CD4-positive, alpha-beta T cell treated with Interleukin-1 beta for 1 hour (primary cell): ENCODE data around the gene ARMC6.
"Not testable (repeated sequence)": the region's sequence is repeated elsewhere in the genome, so short reads cannot be mapped to it uniquely, and the experiment has no call there.

ENCODE experiments used
- DNase-seq, 2 donors: peaks; one replicate each; pipeline ENCODE4 v3.0.0-alpha.2; 2020 to 2022

The ARMC6 gene

GRCh38 chr19:19023376-19023775 lies 10.0 kb upstream of the ARMC6 start:
- not testable (repeated sequence) for DNase-seq

- no peak for DNase-seq
Measured at GRCh38 chr19:19025861-19026260, 7.5 kb upstream of the ARMC6 start.

- no peak for DNase-seq
Measured at GRCh38 chr19:19026299-19026971, 7.0 kb upstream of the ARMC6 start.

- DNase-seq = no peak
Measured at GRCh38 chr19:19027228-19027627, 6.2 kb upstream of the ARMC6 start.

GRCh38 chr19:19028526-19028925 lies 4.9 kb upstream of the ARMC6 start:
- no peak for DNase-seq

- DNase-seq = no peak
Measured at GRCh38 chr19:19031891-19032290, 1.5 kb upstream of the ARMC6 start.

GRCh38 chr19:19032420-19033175 lies 805 bp upstream of the ARMC6 start:
- peak; percentile 73 to 81 for DNase-seq

- no peak for DNase-seq
Measured at GRCh38 chr19:19033176-19033425, 302 bp upstream of the ARMC6 start.

- DNase-seq = peak; percentile 72 to 74
Measured at GRCh38 chr19:19034204-19034624, 811 bp downstream of the ARMC6 start.

GRCh38 chr19:19039901-19040300 lies 6.5 kb downstream of the ARMC6 start:
- DNase-seq = peak; percentile 37 to 50

- no peak for DNase-seq
Measured at GRCh38 chr19:19040417-19040816, 7.0 kb downstream of the ARMC6 start.

- no peak for DNase-seq
Measured at GRCh38 chr19:19042732-19043280, 9.4 kb downstream of the ARMC6 start.

GRCh38 chr19:19043481-19043880 lies 10.1 kb downstream of the ARMC6 start:
- no peak for DNase-seq

GRCh38 chr19:19043881-19044280 lies 10.5 kb downstream of the ARMC6 start:
- no peak for DNase-seq

- no peak for DNase-seq
Measured at GRCh38 chr19:19049406-19049805, 16.0 kb downstream of the ARMC6 start.

- no peak for DNase-seq
Measured at GRCh38 chr19:19050104-19050503, 16.7 kb downstream of the ARMC6 start.

GRCh38 chr19:19050731-19051130 lies 17.3 kb downstream of the ARMC6 start:
- no peak for DNase-seq

GRCh38 chr19:19051478-19052213 lies 18.2 kb downstream of the ARMC6 start:
- no peak for DNase-seq

GRCh38 chr19:19052921-19053320 lies 19.5 kb downstream of the ARMC6 start:
- no peak for DNase-seq

- peak; percentile 63 to 65 for DNase-seq
Measured at GRCh38 chr19:19053508-19054314, 20.3 kb downstream of the ARMC6 start.

- no peak for DNase-seq
Measured at GRCh38 chr19:19054315-19054938, 21.0 kb downstream of the ARMC6 start.

GRCh38 chr19:19054939-19055440 lies 21.6 kb downstream of the ARMC6 start:
- DNase-seq = no peak
